22Rv1 (cell line): Measurements from ENCODE around the gene RASA3.

ENCODE experiments used
- CTCF ChIP-seq: fragments of 450-650 bp; IDR thresholded peaks from 2 replicates; pipeline ENCODE4 v1.5.1; 2017; ENCODE audit warnings: mild to moderate bottlenecking
- ZFX ChIP-seq: fragments of 450-650 bp; IDR thresholded peaks from 2 replicates; pipeline ENCODE4 v1.6.1; 2017; ENCODE audit warnings: antibody characterized with exemption, borderline replicate concordance

- TF ChIP-seq CTCF (no peak), ZFX (no peak)
Observed at GRCh38 chr13:114102521-114103288, 29.7 kb downstream of the RASA3 start.
